Activated T-cell treated with anti-CD3 and anti-CD28 coated beads, Interleukin-2, amount 50 U/mL, for 72 hours (primary cell): ENCODE results near the gene MIA2. TPM values are rescaled to one million over a fixed set of nuclear protein-coding genes. Genes with fewer than 3 reads are reported as not detected.
A peak's percentile ranks its signal among the peaks of the same experiment; 100 is the strongest.
"Not testable (repeated sequence)": the region's sequence is repeated elsewhere in the genome, so short reads cannot be mapped to it uniquely, and the experiment has no call there.

Experiments used
- ATAC-seq, 2 donors: fragments of 150-1000 bp; cut with Tn5 transposase; replicated peaks in 1 of 2; 2 replicates each; pipeline ENCODE4 v1.10.0; 2021; ENCODE audit warnings: moderate library complexity in 2 of 2, mild to moderate bottlenecking in 1 of 2
- DNase-seq, 2 donors: peaks; one replicate each; pipeline ENCODE4 v3.0.0; 2021 to 2022; ENCODE audit warnings: mixed read lengths in 1 of 2
- H3K27ac Mint-ChIP-seq: one replicate; pipeline ENCODE4 v1.8.0; 2022; ENCODE audit warnings: mild to moderate bottlenecking, moderate library complexity, mixed read lengths
- H3K27me3 Mint-ChIP-seq: one replicate; pipeline ENCODE4 v1.8.0; 2022; ENCODE audit warnings: low read depth, mixed read lengths
- H3K36me3 Mint-ChIP-seq, 2 donors: one replicate each; pipeline ENCODE4 v1.8.0; 2022; ENCODE audit warnings: mixed read lengths in 2 of 2, mild to moderate bottlenecking in 1 of 2; ENCODE audit not compliant: insufficient read depth in 2 of 2
- H3K4me1 Mint-ChIP-seq: one replicate; pipeline ENCODE4 v1.8.0; 2022; ENCODE audit warnings: low read depth, mixed read lengths
- H3K4me3 Mint-ChIP-seq, 2 donors: one replicate each; pipeline ENCODE4 v1.8.0; 2022; ENCODE audit warnings: mild to moderate bottlenecking in 2 of 2, mixed read lengths in 2 of 2, moderate library complexity in 2 of 2
- H3K9me3 Mint-ChIP-seq, 2 donors: one replicate each; pipeline ENCODE4 v1.8.0; 2022; ENCODE audit warnings: mixed read lengths in 2 of 2
- total RNA-seq, 2 donors: library from RNA; stranded (reverse); gene quantifications; one replicate each; pipeline ENCODE4 v1.2.3, GENCODE V29; 2022

MIA2 gene
- total RNA-seq, 2 donors from 2014 or later: 54.5 to 56.7 TPM

- Mint-ChIP-seq H3K27me3 (no peaks in the 10 kb centered on the region), H3K36me3 (no peaks in the 10 kb centered on the region), H3K27ac (no peak overlapping the region), H3K4me1 (no peaks in the 10 kb centered on the region), H3K4me3 (no peak overlapping the region), H3K9me3 (no peaks in the 10 kb centered on the region)
- ATAC-seq: no peak
- DNase-seq: no peak
These were observed 7.9 kb downstream of the MIA2 start for GRCh38 chr14:39241637-39242036.

GRCh38 chr14:39243831-39244230, 10.1 kb downstream of the MIA2 start:
- DNase-seq: no peak
- ATAC-seq: no peak
- H3K27me3 Mint-ChIP-seq: no peaks in the 10 kb centered on the region
- no peak overlapping the region for H3K27ac Mint-ChIP-seq
- H3K36me3 Mint-ChIP-seq: no peaks in the 10 kb centered on the region
- no peaks in the 10 kb centered on the region for H3K9me3 Mint-ChIP-seq
- H3K4me3 Mint-ChIP-seq: no peak overlapping the region
- H3K4me1 Mint-ChIP-seq: no peaks in the 10 kb centered on the region

DNA sequence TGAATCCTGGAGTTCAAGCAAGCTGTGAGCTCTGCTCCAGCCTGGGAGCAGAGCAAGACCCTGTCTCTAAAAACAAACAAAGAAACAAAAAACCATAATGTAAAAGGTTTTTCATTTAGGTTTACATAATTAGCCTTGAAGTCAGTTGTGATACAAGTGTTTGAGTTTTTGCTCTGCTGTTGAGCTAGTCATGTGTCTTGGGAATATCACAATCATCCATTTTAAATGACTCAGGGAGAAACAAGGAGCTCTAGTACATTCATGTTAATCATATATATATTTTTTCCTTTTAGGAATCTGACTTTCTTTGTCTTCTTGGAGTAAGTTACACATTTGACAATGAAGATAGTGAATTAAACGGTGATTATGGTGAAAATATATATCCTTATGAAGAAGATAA, 12.9 kb downstream of the MIA2 start:
- H3K9me3 Mint-ChIP-seq: no peaks in the 10 kb centered on the region
- H3K27ac Mint-ChIP-seq: no peak overlapping the region
- DNase-seq: no peak
- no peak overlapping the region for H3K4me3 Mint-ChIP-seq
- H3K27me3 Mint-ChIP-seq: no peaks in the 10 kb centered on the region
- no peak for ATAC-seq
- no peaks in the 10 kb centered on the region for H3K4me1 Mint-ChIP-seq
- H3K36me3 Mint-ChIP-seq: no peaks in the 10 kb centered on the region

- Mint-ChIP-seq H3K27me3 (no peaks in the 10 kb centered on the region), H3K4me3 (no peak overlapping the region), H3K9me3 (peaks cover 0 to 2% of the 10 kb centered on the region in 2 donors), H3K4me1 (no peaks in the 10 kb centered on the region), H3K27ac (no peak overlapping the region), H3K36me3 (no peaks in the 10 kb centered on the region)
- DNase-seq (no peak), ATAC-seq (no peak)
These were observed 13.5 kb downstream of the MIA2 start for GRCh38 chr14:39247256-39247655.

DNA sequence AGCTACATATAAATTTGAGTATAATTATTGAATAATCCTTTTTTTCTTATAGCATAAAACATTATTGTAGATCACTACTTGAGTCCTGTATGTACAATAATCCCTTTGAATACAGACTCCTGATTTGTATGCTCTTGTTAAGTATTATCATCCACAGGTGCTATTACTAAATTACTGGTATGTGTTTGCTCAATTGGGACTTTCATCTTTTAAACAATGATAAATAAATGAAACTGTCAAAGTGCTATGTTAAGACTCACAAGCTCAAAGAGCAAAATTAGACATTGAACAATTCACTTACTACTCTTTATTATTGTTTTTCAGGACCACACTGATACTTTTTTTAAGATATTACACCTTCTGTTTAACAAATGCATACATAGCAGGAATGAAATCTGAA, 17.8 kb downstream of the MIA2 start:
- no peaks in the 10 kb centered on the region for H3K27me3 Mint-ChIP-seq
- H3K36me3 Mint-ChIP-seq: no peaks in the 10 kb centered on the region
- H3K27ac Mint-ChIP-seq: no peak overlapping the region
- DNase-seq (no peak), ATAC-seq (no peak)
- peaks cover 0 to 2% of the 10 kb centered on the region in 2 donors for H3K9me3 Mint-ChIP-seq
- H3K4me3 Mint-ChIP-seq: no peak overlapping the region
- H3K4me1 Mint-ChIP-seq: no peaks in the 10 kb centered on the region

- H3K27ac Mint-ChIP-seq, H3K9me3 Mint-ChIP-seq, ATAC-seq, H3K4me3 Mint-ChIP-seq, DNase-seq, H3K36me3 Mint-ChIP-seq, H3K4me1 Mint-ChIP-seq, H3K27me3 Mint-ChIP-seq: not testable (repeated sequence)
These were observed 23.7 kb downstream of the MIA2 start for GRCh38 chr14:39257388-39257787.

DNA sequence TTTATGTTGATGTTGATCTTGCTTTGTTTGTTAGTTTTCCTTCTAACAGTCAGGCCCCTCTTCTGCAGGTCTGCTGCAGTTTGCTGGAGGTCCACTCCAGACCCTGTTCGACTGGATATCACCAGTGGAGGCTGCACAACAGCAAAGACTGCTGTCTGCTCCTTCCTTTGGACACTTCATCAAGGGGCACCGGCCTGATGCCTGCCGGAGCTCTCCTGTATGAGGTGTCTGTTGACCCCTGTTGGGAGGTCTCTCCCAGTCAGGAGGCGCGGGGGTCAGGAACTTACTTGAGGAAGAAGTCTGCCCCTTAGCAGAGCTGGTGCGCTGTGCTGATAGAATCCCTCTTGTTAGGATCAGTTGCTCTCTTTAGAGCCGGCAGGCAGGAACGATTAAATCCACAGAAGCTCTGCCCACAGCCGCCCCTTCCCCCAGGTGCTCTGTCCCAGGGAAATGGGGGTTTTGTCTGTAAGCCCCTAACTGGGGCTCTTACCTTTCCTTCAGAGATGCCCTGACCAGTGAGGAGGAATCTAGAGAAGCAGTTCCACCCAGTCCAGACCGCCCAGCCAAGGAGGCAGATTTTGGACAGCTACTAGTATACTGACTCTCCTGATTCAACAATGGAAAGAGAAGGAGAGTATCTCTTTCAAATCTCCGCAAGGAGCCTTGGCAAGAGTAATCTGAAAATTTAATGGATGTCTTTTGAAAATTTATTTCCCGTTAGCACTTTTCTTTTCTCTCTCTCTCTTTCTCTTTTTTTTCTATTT, 25.2 kb downstream of the MIA2 start:
- Mint-ChIP-seq H3K9me3 (peaks cover 6 to 8% of the 10 kb centered on the region in 2 donors), H3K27me3 (no peaks in the 10 kb centered on the region), H3K4me3 (no peak overlapping the region), H3K4me1 (no peaks in the 10 kb centered on the region), H3K36me3 (peaks cover 5 to 7% of the 10 kb centered on the region in 2 donors), H3K27ac (no peak overlapping the region)
- DNase-seq: no peak
- no peak for ATAC-seq

DNA sequence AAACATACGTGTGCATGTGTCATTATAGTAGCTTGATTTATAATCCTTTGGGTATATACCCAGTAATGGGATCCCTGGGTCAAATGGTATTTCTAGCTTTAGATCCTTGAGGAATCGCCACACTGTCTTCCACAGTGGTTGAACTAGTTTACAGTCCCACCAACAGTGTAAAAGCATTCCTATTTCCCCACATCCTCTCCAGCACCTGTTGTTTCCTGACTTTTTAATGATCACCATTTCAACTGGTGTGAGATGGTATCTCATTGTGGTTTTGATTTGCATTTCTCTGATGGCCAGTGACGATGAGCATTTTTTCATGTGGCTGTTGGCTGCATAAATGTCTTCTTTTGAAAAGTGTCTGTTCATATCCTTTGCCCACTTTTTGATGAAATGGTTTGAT, 26.4 kb downstream of the MIA2 start:
- not testable (repeated sequence) for H3K27me3 Mint-ChIP-seq, DNase-seq, H3K27ac Mint-ChIP-seq, ATAC-seq, H3K36me3 Mint-ChIP-seq, H3K9me3 Mint-ChIP-seq, H3K4me3 Mint-ChIP-seq, H3K4me1 Mint-ChIP-seq

- not testable (repeated sequence) for H3K9me3 Mint-ChIP-seq, ATAC-seq, H3K27me3 Mint-ChIP-seq, H3K27ac Mint-ChIP-seq, DNase-seq, H3K4me3 Mint-ChIP-seq
- Mint-ChIP-seq H3K36me3 (peaks cover 5 to 12% of the 10 kb centered on the region in 2 donors), H3K4me1 (peaks cover 14% of the 10 kb centered on the region)
These were observed 28.5 kb downstream of the MIA2 start for GRCh38 chr14:39262214-39262613.

DNA sequence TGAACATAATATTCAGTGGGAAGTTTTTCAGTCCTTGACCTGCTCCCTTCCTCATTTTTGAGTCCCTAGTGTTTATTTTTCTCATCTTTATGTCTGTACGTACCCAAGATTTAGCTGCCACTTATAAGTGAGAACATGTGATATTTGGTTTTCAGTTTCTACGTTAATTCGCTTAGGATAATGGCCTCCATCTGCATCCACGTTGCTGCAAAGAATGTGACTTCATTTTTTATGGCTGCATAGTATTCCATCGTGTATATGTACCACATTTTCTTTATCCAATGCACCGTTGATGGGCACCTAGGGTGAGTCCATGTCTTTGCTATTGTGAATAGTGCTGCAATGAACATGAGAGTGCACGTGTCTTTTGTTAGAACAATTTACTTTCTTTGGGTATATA, 30.3 kb downstream of the MIA2 start:
- Mint-ChIP-seq H3K36me3 (peaks cover 5 to 13% of the 10 kb centered on the region in 2 donors), H3K4me3 (no peak overlapping the region), H3K9me3 (peaks cover 0 to 2% of the 10 kb centered on the region in 2 donors), H3K27me3 (no peaks in the 10 kb centered on the region), H3K27ac (no peak overlapping the region), H3K4me1 (peaks cover 20% of the 10 kb centered on the region)
- DNase-seq: no peak
- no peak for ATAC-seq

DNA sequence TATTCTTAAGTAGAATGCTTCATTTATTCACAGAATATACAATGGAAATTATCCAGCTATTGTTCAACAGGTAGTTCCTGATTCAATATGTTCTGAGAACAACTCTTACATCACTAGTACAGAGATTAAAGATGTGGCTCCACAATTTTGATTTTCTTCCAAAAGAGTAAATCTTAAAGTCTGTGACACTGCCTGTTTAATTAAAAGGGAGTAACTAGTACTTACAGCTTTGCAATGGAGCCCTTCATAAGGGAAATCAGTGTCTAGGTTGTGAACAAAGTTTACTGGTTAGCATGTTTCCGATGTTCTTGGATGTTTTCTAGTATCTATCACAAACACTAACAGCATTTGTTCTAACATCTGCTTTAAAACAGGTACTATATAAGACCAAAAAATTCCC, 30.8 kb downstream of the MIA2 start:
- no peak for ATAC-seq
- peaks cover 25% of the 10 kb centered on the region for H3K4me1 Mint-ChIP-seq
- no peak for DNase-seq
- no peaks in the 10 kb centered on the region for H3K27me3 Mint-ChIP-seq
- H3K27ac Mint-ChIP-seq: no peak overlapping the region
- H3K36me3 Mint-ChIP-seq: peaks cover 5 to 13% of the 10 kb centered on the region in 2 donors
- H3K9me3 Mint-ChIP-seq: peaks cover 0 to 2% of the 10 kb centered on the region in 2 donors
- H3K4me3 Mint-ChIP-seq: no peak overlapping the region

GRCh38 chr14:39265033-39265432, 31.3 kb downstream of the MIA2 start:
- Mint-ChIP-seq H3K4me3 (peak overlapping the region; percentile 48 to 94), H3K36me3 (peaks cover 5 to 13% of the 10 kb centered on the region in 2 donors), H3K9me3 (peaks cover 0 to 2% of the 10 kb centered on the region in 2 donors), H3K27ac (peak overlapping the region; percentile 90), H3K4me1 (peaks cover 30% of the 10 kb centered on the region), H3K27me3 (no peaks in the 10 kb centered on the region)
- DNase-seq: no peak
- ATAC-seq: no peak

GRCh38 chr14:39265806-39266524, 32.2 kb downstream of the MIA2 start:
- Mint-ChIP-seq H3K36me3 (peaks cover 5 to 13% of the 10 kb centered on the region in 2 donors), H3K4me1 (peaks cover 39% of the 10 kb centered on the region), H3K9me3 (peaks cover 0 to 2% of the 10 kb centered on the region in 2 donors), H3K27ac (peak overlapping the region; percentile 90), H3K27me3 (no peaks in the 10 kb centered on the region), H3K4me3 (peak overlapping the region; percentile 86 to 94)
- no peak for DNase-seq
- ATAC-seq: no peak
